Thyroid gland (tissue), 4 donors: ENCODE measurements around the gene PLIN3. TPM values are rescaled to one million over a fixed set of nuclear protein-coding genes. Genes with fewer than 3 reads are reported as not detected.
"Not testable (repeated sequence)": the region's sequence is repeated elsewhere in the genome, so short reads cannot be mapped to it uniquely, and the experiment has no call there.

Experiments
- DNase-seq, 2 donors: peaks; one replicate each; pipeline ENCODE4 v3.0.0-alpha.2; 2019
- H3K27ac ChIP-seq, 3 donors: fragments of 200-600 bp; sonication (generic); 1 replicate in 2 of 3; 2 replicates in 1 of 3; pipeline ENCODE4 v1.5.1; 2016 to 2019; ENCODE audit warnings: mild to moderate bottlenecking in 1 of 3, moderate library complexity in 1 of 3
- H3K27me3 ChIP-seq: fragments of 200-600 bp; sonication (generic); one replicate; pipeline ENCODE4 v1.5.1; 2019
- H3K36me3 ChIP-seq, 2 donors: fragments of 200-600 bp; sonication (generic); one replicate each; pipeline ENCODE4 v1.5.1; 2016 to 2019
- H3K4me1 ChIP-seq, 2 donors: fragments of 200-600 bp; sonication (generic); one replicate each; pipeline ENCODE4 v1.5.1; 2017 to 2019
- H3K4me3 ChIP-seq, 3 donors: fragments of 200-600 bp; sonication (generic); replicated peaks in 1 of 3; 1 replicate in 2 of 3; 2 replicates in 1 of 3; pipeline ENCODE4 v1.5.1; 2016; ENCODE audit warnings: mild to moderate bottlenecking in 1 of 3
- H3K9me3 ChIP-seq: fragments of 200-600 bp; sonication (generic); one replicate; pipeline ENCODE4 v1.5.1; 2017
- CTCF ChIP-seq, 6 experiments: fragments of 200-600 bp in 3 of 6; fragments of 450-650 bp in 3 of 6; sonication (generic) in 3 of 6; IDR thresholded peaks; one replicate each; pipeline ENCODE4 v1.5.1; 2016 to 2019; ENCODE audit warnings: antibody characterized with exemption in 6 of 6, mild to moderate bottlenecking in 2 of 6, inconsistent platforms in 1 of 6, moderate library complexity in 1 of 6
- POLR2A ChIP-seq, 2 donors: fragments of 450-650 bp; IDR thresholded peaks; one replicate each; pipeline ENCODE4 v1.6.1; 2017; ENCODE audit warnings: antibody characterized with exemption in 2 of 2, mild to moderate bottlenecking in 2 of 2, moderate library complexity in 1 of 2
- WGBS, 2 donors: methylation state at CpG; one replicate each; pipeline ENCODE4 v1.1.5; 2017; 5-methylcytosine and 5-hydroxymethylcytosine counted together
- intact Hi-C: fragments of 100-400 bp; cut with DNase I; formaldehyde crosslinking; loops from one replicate; pipeline ENCODE4 v1.15.1; 2023
- total RNA-seq, 4 donors: library from RNA; depleted of rRNA; stranded (reverse); fragments of >200 nt; gene quantifications; one replicate each; pipeline ENCODE4 v1.2.3, GENCODE V29; 2016

The PLIN3 gene
- total RNA-seq, 4 donors from 2014 or later, result 24.4 to 41.3 (median 38.0) TPM

DNA sequence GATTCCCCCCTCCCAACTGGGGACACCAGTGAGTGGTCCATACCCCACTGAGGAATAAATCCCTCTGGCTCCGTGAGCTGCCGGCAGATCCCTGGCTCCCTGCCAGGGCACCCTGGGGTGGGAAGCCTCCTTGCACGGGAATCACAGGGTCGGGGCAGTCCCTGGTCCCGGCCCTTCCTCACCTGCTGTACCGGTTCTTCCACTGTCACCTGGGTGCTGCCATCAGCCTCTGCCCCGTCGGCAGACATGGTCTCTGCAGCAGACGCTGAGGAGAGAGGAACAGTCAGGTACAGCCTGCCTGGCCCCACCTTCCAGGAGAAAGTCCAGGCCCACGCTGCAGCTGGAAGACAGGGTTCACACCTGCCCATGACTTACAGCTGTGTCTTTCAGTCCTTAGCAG is 6.3 kb downstream of the PLIN3 start:
- no peaks in the 10 kb centered on the region for H3K27me3 ChIP-seq
- intact Hi-C loops, result no loop called here

GRCh38 chr19:4859697-4860096 is 7.8 kb downstream of the PLIN3 start:
- DNase-seq, result no peak
- H3K9me3 ChIP-seq, result no peaks in the 10 kb centered on the region
- TF ChIP-seq POLR2A (IDR thresholded peaks at IDR 0.05) (no peak), CTCF (IDR thresholded peaks at IDR 0.05) (no peak)
- intact Hi-C loops, result no loop called here
- H3K27me3 ChIP-seq, result no peaks in the 10 kb centered on the region
- H3K36me3 ChIP-seq, result peaks cover 15 to 16% of the 10 kb centered on the region in 2 donors
- H3K4me1 ChIP-seq, result peaks cover 10 to 17% of the 10 kb centered on the region in 2 donors
- H3K4me3 ChIP-seq, result no peak overlapping the region
- 90 to 100% methylated on average over 5 to 6 of the region's 11 CpGs for WGBS, 2 donors
- no peak overlapping the region for H3K27ac ChIP-seq

More for the DNA sequence above, 6.3 kb downstream of the PLIN3 start:
- Histone ChIP-seq H3K4me3 (no peak overlapping the region), H3K4me1 (peaks cover 6 to 14% of the 10 kb centered on the region in 2 donors), H3K27ac (peak overlapping the region; percentile 5 to 52 (median 32)), H3K9me3 (no peaks in the 10 kb centered on the region), H3K36me3 (peaks cover 15 to 16% of the 10 kb centered on the region in 2 donors)
- 12 to 41% methylated on average over 8 of the region's 10 CpGs for WGBS, 2 donors
- DNase-seq, result peak; percentile 80 to 81
- TF ChIP-seq POLR2A (IDR thresholded peaks at IDR 0.05) (no peak), CTCF (IDR thresholded peaks at IDR 0.05) (no peak)

GRCh38 chr19:4856468-4856867 is 11.0 kb downstream of the PLIN3 start:
- intact Hi-C loops, result not testable (repeated sequence)
- peaks cover 15 to 16% of the 10 kb centered on the region in 2 donors for H3K36me3 ChIP-seq

GRCh38 chr19:4853506-4853905 is 14.0 kb downstream of the PLIN3 start:
- H3K9me3 ChIP-seq, H3K36me3 ChIP-seq, H3K4me3 ChIP-seq, H3K27me3 ChIP-seq: not testable (repeated sequence)
- Histone ChIP-seq H3K27ac (peak overlapping the region; percentile 7 to 85 (median 62)), H3K4me1 (peaks cover 24 to 36% of the 10 kb centered on the region in 2 donors)
- intact Hi-C loops, result loop anchor here (5.0 kb wide), 1 partner anchor 41 kb away; no protein-coding TSS in a partner anchor
- peak; percentile 54 to 56 for DNase-seq
- 50 to 59% methylated on average over 8 of the region's 8 CpGs for WGBS, 2 donors

More at GRCh38 chr19:4856468-4856867, 11.0 kb downstream of the PLIN3 start:
- H3K27ac ChIP-seq, H3K27me3 ChIP-seq, DNase-seq, H3K9me3 ChIP-seq, H3K4me3 ChIP-seq: not testable (repeated sequence)
- WGBS, 2 donors, result 81 to 90% methylated on average over 12 of the region's 12 CpGs
- peaks cover 16 to 32% of the 10 kb centered on the region in 2 donors for H3K4me1 ChIP-seq

DNA sequence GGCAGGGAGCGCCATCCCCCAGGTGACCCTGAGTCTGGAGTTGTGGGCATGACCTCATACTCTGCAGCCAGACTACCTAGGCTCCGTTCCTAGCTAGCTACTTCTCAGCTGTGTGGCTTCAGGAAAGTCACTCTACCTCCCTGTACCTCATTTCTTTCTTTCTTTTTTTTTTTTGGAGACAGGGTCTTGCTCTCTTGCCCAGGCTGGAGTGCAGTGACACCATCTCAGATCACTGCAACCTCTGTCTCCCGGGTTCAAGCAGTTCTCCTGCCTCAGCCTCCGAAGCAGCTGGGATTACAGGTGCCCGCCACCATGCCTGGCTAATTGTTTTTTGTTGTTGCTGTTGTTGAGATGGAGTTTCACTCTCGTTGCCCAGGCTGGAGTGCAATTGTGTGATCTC is 15.0 kb downstream of the PLIN3 start:
- Histone ChIP-seq H3K27ac (peak overlapping the region in 1 of 3 donors; percentile 85), H3K4me3 (no peak overlapping the region), H3K9me3 (no peaks in the 10 kb centered on the region), H3K36me3 (peaks cover 7 to 9% of the 10 kb centered on the region in 2 donors), H3K27me3 (no peaks in the 10 kb centered on the region), H3K4me1 (peaks cover 26 to 37% of the 10 kb centered on the region in 2 donors)
- intact Hi-C loops, result loop anchor here (5.0 kb wide), 1 partner anchor 40 kb away; no protein-coding TSS in a partner anchor
- TF ChIP-seq POLR2A (IDR thresholded peaks at IDR 0.05) (no peak), CTCF (IDR thresholded peaks at IDR 0.05) (no peak)
- WGBS, 2 donors, result 95% methylated on average over 6 of the region's 6 CpGs
- DNase-seq, result no peak

GRCh38 chr19:4851551-4852290 is 15.7 kb downstream of the PLIN3 start:
- Histone ChIP-seq H3K4me3 (no peak overlapping the region), H3K9me3 (no peaks in the 10 kb centered on the region), H3K27ac (peak overlapping the region; percentile 80 to 85 (median 85)), H3K4me1 (peaks cover 26 to 37% of the 10 kb centered on the region in 2 donors), H3K36me3 (peaks cover 9% of the 10 kb centered on the region in 2 donors), H3K27me3 (no peaks in the 10 kb centered on the region)
- peak; percentile 94 to 95 for DNase-seq
- intact Hi-C loops, result loop anchor here (5.0 kb wide), 1 partner anchor 39 kb away; no protein-coding TSS in a partner anchor
- WGBS, 2 donors, result 64 to 69% methylated on average over 37 to 42 of the region's 42 CpGs
- TF ChIP-seq POLR2A (IDR thresholded peaks at IDR 0.05) (no peak), CTCF (IDR thresholded peaks at IDR 0.05) (peak in 5 of 6 experiments; percentile 45 to 94 (median 77))
